Effector memory CD4-positive, alpha-beta T cell (primary cell): Measurements from ENCODE around the gene PSPH.
"Not testable (repeated sequence)": the region's sequence is repeated elsewhere in the genome, so short reads cannot be mapped to it uniquely, and the experiment has no call there.

Source experiments
- DNase-seq, 3 donors: peaks; one replicate each; pipeline ENCODE4 v3.0.0-alpha.2; 2020
- H3K27ac ChIP-seq: 2 replicates; pipeline ENCODE4 v1.7.0; 2013; ENCODE audit warnings: mild to moderate bottlenecking, low read length, moderate library complexity; ENCODE audit not compliant: insufficient read depth, poor library complexity, severe bottlenecking
- H3K27me3 ChIP-seq: replicated peaks from 2 replicates; pipeline ENCODE4 v1.7.0; 2013; ENCODE audit warnings: mild to moderate bottlenecking, low read length; ENCODE audit not compliant: insufficient read depth, control insufficient read depth, poor library complexity, severe bottlenecking
- H3K36me3 ChIP-seq: 2 replicates; pipeline ENCODE4 v1.7.0; 2013; ENCODE audit warnings: mild to moderate bottlenecking, low read length, moderate library complexity; ENCODE audit not compliant: control insufficient read depth, insufficient read depth
- H3K4me1 ChIP-seq: 2 replicates; pipeline ENCODE4 v1.7.0; 2013; ENCODE audit warnings: low read length, mild to moderate bottlenecking; ENCODE audit not compliant: control insufficient read depth, insufficient read depth, poor library complexity, severe bottlenecking
- H3K4me3 ChIP-seq: 2 replicates; pipeline ENCODE4 v1.7.0; 2013; ENCODE audit warnings: low read length, low read depth, mild to moderate bottlenecking; ENCODE audit not compliant: insufficient read depth, poor library complexity, severe bottlenecking
- H3K9me3 ChIP-seq: 2 replicates; pipeline ENCODE4 v1.7.0; 2013; ENCODE audit warnings: mild to moderate bottlenecking, low read length, moderate library complexity; ENCODE audit not compliant: control insufficient read depth

Gene PSPH

DNA sequence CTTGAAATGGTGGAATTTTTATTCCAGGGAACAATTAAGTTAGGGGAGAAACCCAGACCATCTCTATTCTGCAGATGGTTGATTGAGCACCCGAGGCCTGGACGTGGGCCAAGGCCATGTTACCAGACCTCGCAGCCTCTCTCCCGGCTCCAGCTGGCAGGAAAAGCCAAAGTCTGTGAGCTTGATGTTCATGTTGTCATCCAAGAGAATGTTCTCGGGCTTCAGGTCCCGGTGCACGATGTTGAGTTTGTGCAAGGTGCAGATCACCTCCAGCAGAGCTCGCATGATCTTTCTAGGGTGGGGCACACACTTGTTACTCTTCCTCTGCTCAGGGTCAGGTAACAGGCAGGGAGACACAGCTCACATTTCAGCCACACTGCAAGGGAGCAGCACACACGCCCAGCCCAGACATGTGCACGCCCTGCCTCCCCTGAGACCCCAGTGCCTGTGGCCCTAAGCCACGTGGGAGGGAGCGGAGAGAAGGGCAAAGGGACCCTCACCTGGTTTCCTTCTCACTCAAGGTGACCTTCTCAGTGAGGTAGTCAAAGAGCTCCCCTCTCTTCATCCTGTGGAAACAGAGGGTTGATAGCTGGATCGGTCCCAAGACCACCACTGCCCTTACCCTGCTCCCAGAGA, 32.0 kb upstream of the PSPH start:
- Histone ChIP-seq H3K4me1 (no peaks in the 10 kb centered on the region), H3K27me3 (no peaks in the 10 kb centered on the region), H3K36me3 (peaks cover 12% of the 10 kb centered on the region), H3K27ac (no peak overlapping the region), H3K4me3 (no peak overlapping the region), H3K9me3 (no peaks in the 10 kb centered on the region)
- DNase-seq, result no peak

- no peak for DNase-seq
- Histone ChIP-seq H3K9me3 (no peaks in the 10 kb centered on the region), H3K36me3 (peaks cover 19% of the 10 kb centered on the region), H3K4me3 (no peak overlapping the region), H3K27ac (no peak overlapping the region), H3K4me1 (no peaks in the 10 kb centered on the region), H3K27me3 (no peaks in the 10 kb centered on the region)
Measured at GRCh38 chr7:56081626-56082340, 30.5 kb upstream of the PSPH start.

GRCh38 chr7:56080726-56081435, 29.6 kb upstream of the PSPH start:
- not testable (repeated sequence) for H3K4me1 ChIP-seq, H3K9me3 ChIP-seq, H3K27ac ChIP-seq, DNase-seq, H3K27me3 ChIP-seq, H3K4me3 ChIP-seq
- peaks cover 22% of the 10 kb centered on the region for H3K36me3 ChIP-seq

- H3K4me3 ChIP-seq, result no peak overlapping the region
- peaks cover 22% of the 10 kb centered on the region for H3K36me3 ChIP-seq
- no peak for DNase-seq
- H3K27ac ChIP-seq, result no peak overlapping the region
- H3K9me3 ChIP-seq, result no peaks in the 10 kb centered on the region
- H3K4me1 ChIP-seq, result no peaks in the 10 kb centered on the region
- H3K27me3 ChIP-seq, result no peaks in the 10 kb centered on the region
Measured at GRCh38 chr7:56079450-56080185, 28.4 kb upstream of the PSPH start.

DNA sequence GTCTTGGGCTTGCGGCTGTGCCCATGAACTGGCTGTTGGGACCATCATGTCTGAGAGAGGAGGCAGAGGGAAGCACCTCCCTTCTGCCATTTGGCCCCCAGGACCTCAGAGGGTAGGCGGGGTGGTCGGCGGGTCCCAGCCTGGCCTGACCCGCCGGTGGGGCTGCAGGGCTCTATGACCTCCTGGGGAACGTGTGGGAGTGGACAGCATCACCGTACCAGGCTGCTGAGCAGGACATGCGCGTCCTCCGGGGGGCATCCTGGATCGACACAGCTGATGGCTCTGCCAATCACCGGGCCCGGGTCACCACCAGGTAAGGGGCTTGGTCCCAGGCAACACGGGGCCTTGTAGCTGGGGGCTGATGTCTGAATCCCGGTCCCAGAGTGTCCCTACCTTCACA, 27.0 kb upstream of the PSPH start:
- no peaks in the 10 kb centered on the region for H3K4me1 ChIP-seq
- H3K36me3 ChIP-seq, result peaks cover 22% of the 10 kb centered on the region
- no peaks in the 10 kb centered on the region for H3K9me3 ChIP-seq
- no peaks in the 10 kb centered on the region for H3K27me3 ChIP-seq
- DNase-seq, result no peak
- H3K4me3 ChIP-seq, result no peak overlapping the region
- H3K27ac ChIP-seq, result no peak overlapping the region

DNA sequence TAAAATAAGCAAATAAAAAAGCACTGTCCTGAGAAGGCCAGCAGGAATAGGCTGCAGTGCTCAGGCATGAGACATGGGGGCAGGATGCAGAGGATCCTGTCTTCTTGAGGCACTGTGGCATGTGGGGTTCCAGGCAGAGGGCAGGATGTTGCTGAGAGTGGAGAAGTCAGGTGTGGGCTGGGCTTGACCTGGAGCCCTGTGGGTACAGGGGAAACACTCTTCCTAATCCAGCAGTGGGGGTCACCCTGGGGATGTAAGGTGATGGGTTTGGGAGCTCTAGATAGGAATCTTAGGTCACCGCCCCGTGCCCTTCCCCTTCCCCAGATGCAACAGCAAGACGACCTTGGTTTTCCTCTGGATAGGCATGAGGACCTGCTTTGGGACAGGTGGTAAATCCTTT, 26.4 kb upstream of the PSPH start:
- no peak for DNase-seq
- H3K27me3 ChIP-seq, result no peaks in the 10 kb centered on the region
- H3K4me3 ChIP-seq, result no peak overlapping the region
- H3K9me3 ChIP-seq, result no peaks in the 10 kb centered on the region
- H3K36me3 ChIP-seq, result peaks cover 22% of the 10 kb centered on the region
- no peaks in the 10 kb centered on the region for H3K4me1 ChIP-seq
- H3K27ac ChIP-seq, result no peak overlapping the region

DNA sequence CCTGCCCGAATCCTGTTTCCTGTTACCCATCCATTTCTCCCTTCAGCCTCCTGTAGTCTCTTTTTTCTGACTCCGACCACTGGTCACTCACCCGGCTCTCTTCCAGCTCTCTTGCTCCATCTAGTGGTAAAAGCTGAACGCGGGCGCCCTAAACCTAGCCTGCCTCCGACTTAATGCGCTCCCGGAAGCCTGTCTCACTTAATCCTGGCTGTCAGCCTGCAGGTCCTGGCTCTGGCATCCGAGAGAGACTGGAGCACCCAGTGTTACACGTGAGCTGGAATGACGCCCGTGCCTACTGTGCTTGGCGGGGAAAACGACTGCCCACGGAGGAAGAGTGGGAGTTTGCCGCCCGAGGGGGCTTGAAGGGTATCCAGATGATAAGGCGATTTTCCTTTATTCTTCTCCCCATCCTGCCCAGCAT, 23.1 kb upstream of the PSPH start:
- Histone ChIP-seq H3K4me1 (no peaks in the 10 kb centered on the region), H3K27ac (no peak overlapping the region), H3K27me3 (no peaks in the 10 kb centered on the region), H3K4me3 (no peak overlapping the region), H3K9me3 (no peaks in the 10 kb centered on the region), H3K36me3 (peaks cover 29% of the 10 kb centered on the region)
- peak; percentile 30 to 46 (median 46) for DNase-seq

GRCh38 chr7:56066376-56066775, 15.1 kb upstream of the PSPH start:
- peaks cover 15% of the 10 kb centered on the region for H3K36me3 ChIP-seq
- not testable (repeated sequence) for H3K9me3 ChIP-seq, H3K4me3 ChIP-seq, H3K4me1 ChIP-seq, DNase-seq, H3K27ac ChIP-seq, H3K27me3 ChIP-seq

DNA sequence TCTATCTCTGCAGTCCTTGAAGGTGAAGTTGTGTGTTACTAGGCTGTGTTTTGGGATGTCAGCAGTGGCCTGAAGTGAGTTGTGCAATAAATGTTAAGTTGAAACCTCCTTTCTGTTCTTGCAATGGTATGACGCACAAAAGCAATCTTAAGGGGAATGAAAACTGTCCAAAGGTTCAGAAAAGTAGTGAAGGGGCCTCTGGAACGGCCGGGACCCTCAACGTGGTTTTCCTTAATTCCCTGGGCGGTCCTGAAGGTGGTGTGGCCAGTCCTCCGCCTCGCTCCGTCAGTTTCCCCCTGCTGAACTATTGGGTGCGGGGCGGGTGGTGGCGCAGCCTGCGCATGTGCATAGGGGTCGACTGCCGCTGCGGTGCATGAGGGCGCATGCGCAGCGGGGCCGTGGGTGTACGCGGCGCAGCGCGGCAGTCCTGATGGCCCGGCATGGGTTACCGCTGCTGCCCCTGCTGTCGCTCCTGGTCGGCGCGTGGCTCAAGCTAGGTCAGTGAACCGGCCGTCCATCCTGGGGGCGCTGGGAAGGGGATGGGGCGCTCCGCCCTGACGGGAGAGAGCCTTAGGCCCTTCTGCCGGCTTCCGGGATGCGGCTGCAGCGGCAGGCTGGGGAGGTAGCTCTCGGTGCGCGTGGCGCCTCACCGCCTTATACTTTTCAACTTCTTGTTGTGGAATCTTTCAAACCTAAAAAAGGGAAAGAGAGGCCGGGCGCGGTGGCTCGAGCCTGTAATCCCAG, 12.8 kb upstream of the PSPH start, which contains the start of gene SUMF2:
TSS of gene SUMF2 (plus strand) at position 405 of the 744 bp plus-strand sequence. CDS start at position 431, 26 bp downstream.
- Histone ChIP-seq H3K9me3 (no peaks in the 10 kb centered on the region), H3K27me3 (no peaks in the 10 kb centered on the region), H3K4me3 (peak within 1 kb of the TSS; percentile 99), H3K4me1 (peaks cover 5% of the 10 kb centered on the region), H3K36me3 (peaks cover 26% of the 10 kb centered on the region), H3K27ac (peak within 1 kb of the TSS; percentile 84)
- DNase-seq, result peak; percentile 80 to 87 (median 82)
